K562 (cell line): ENCODE measurements around the gene NEB. TPM values are rescaled to one million over a fixed set of nuclear protein-coding genes. Genes with fewer than 3 reads are reported as not detected.

ENCODE experiments used
- CTCF ChIP-seq, 3 experiments: IDR thresholded peaks in 2 of 3; conservative IDR thresholded peaks in 1 of 3; 2 replicates each; pipeline ENCODE4 v1.5.1; 2011 to 2012; ENCODE audit warnings: low read length in 3 of 3, mild to moderate bottlenecking in 3 of 3, control low read depth in 2 of 3, improper control_type of control experiment in 1 of 3, inconsistent platforms in 1 of 3, low read depth in 1 of 3, mixed read lengths in 1 of 3, moderate library complexity in 1 of 3; ENCODE audit not compliant: insufficient read depth in 2 of 3
- ILF3 ChIP-seq: fragments of 450-650 bp; IDR thresholded peaks from 2 replicates; pipeline ENCODE4 v1.6.1; 2018; ENCODE audit warnings: antibody characterized with exemption, mild to moderate bottlenecking, moderate library complexity, borderline replicate concordance
- LCOR ChIP-seq: sonication (generic); formaldehyde crosslinking; IDR thresholded peaks from 2 replicates; pipeline ENCODE4 v1.8.0; 2022; ENCODE audit warnings: mild to moderate bottlenecking, missing genetic modification reagents
- NEUROD1 ChIP-seq: fragments of 150-350 bp; IDR thresholded peaks from 2 replicates; pipeline ENCODE4 v1.6.1; 2014; ENCODE audit warnings: borderline replicate concordance, low read length, low read depth; ENCODE audit not compliant: partially characterized antibody
- PREB ChIP-seq: sonication (generic); formaldehyde crosslinking; IDR thresholded peaks from 2 replicates; pipeline ENCODE4 v1.8.1; 2023; ENCODE audit warnings: mild to moderate bottlenecking, missing genetic modification reagents
- PTRF ChIP-seq: fragments of 450-650 bp; IDR thresholded peaks from 2 replicates; pipeline ENCODE4 v1.6.1; 2016; ENCODE audit warnings: mild to moderate bottlenecking, missing genetic modification characterization, missing compliant biosample characterization
- TCFL5 ChIP-seq: fragments of 250-450 bp; sonication (Bioruptor Pico); conservative IDR thresholded peaks from 2 replicates; pipeline ENCODE4 v1.6.1; 2021; ENCODE audit warnings: mild to moderate bottlenecking, moderate library complexity, matching md5 sums
- TFAM ChIP-seq: fragments of 250-450 bp; sonication (Bioruptor Pico); conservative IDR thresholded peaks from 2 replicates; pipeline ENCODE4 v1.5.0; 2021; ENCODE audit warnings: mild to moderate bottlenecking, moderate library complexity
- polyA plus RNA-seq, 8 experiments: library from polyadenylated mRNA; depleted of rRNA in 4 of 8; stranded (reverse) in 5 of 8; unstranded in 3 of 8; fragments of >200 nt; fragmentation: Nextera tagmentation in 2 of 8; fragmentation: Illumina TruSeq in 1 of 8; extraction: Ambion mirVana in 2 of 8; extraction: Trizol in 1 of 8; gene quantifications; 2 replicates each; pipeline versions ENCODE4 v1.2.1 to v1.2.3, GENCODE V29; 2011 to 2014; ENCODE audit warnings: inconsistent platforms in 1 of 8, missing spikeins in 1 of 8
- total RNA-seq, 7 experiments: library from RNA; depleted of rRNA in 6 of 7; stranded (reverse); fragments of >200 nt in 6 of 7; fragmentation: Illumina TruSeq in 2 of 7; extraction: Trizol in 2 of 7; gene quantifications; 2 replicates each; pipeline versions ENCODE4 v1.2.1 to v1.2.3, GENCODE V29; 2011 to 2021; ENCODE audit warnings: low replicate concordance in 1 of 7
- TF ChIP-seq, protein P1 (sequence below): fragments of 450-650 bp; formaldehyde crosslinking; IDR thresholded peaks from 2 replicates; pipeline ENCODE4 v1.4.0; 2020; ENCODE audit warnings: mild to moderate bottlenecking, moderate library complexity

NEB gene
- total and polyA plus RNA-seq, 9 of the 15 experiments (the other 6 are each of a cell fraction or from before 2014, with no cell fraction given), result 1.7 to 3.8 (median 2.9) TPM

GRCh38 chr2:151490276-151490675 is 244.0 kb downstream of the NEB start (continued):
- no peak for TF ChIP-seq CTCF (IDR thresholded peaks at IDR 0.05 in 2 of 3, conservative IDR thresholded peaks at IDR 0.05 in 1 of 3; ENCODE audit: insufficient read depth in 2 of 3, low read depth in 1 of 3, low read length in 3 of 3)
- TF ChIP-seq LCOR (CRISPR knock-in tag), result no peak
- TF ChIP-seq TCFL5 (CRISPR knock-in tag), result no peak
- TF ChIP-seq PREB, result no peak
- TF ChIP-seq NEUROD1, result no peak
- TF ChIP-seq PTRF, result no peak
- TF ChIP-seq TFAM (CRISPR knock-in tag), result no peak
- TF ChIP-seq, protein P1, sequence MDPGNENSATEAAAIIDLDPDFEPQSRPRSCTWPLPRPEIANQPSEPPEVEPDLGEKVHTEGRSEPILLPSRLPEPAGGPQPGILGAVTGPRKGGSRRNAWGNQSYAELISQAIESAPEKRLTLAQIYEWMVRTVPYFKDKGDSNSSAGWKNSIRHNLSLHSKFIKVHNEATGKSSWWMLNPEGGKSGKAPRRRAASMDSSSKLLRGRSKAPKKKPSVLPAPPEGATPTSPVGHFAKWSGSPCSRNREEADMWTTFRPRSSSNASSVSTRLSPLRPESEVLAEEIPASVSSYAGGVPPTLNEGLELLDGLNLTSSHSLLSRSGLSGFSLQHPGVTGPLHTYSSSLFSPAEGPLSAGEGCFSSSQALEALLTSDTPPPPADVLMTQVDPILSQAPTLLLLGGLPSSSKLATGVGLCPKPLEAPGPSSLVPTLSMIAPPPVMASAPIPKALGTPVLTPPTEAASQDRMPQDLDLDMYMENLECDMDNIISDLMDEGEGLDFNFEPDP (CRISPR knock-in tag), result no peak
- no peak for TF ChIP-seq ILF3
